SU-DHL-6 (cell line): ENCODE data around the gene MYO5C.

ENCODE experiments used
- H2AFZ ChIP-seq: fragments of 200-600 bp; sonication (generic); 2 replicates; pipeline ENCODE4 v1.6.1; 2014; ENCODE audit warnings: low read depth, mild to moderate bottlenecking, moderate library complexity, mixed read lengths, antibody characterized with exemption, low read length; ENCODE audit not compliant: severe bottlenecking
- H3F3A ChIP-seq: fragments of 200-600 bp; shearing (Covaris generic); 2 replicates; pipeline ENCODE4 v1.6.0; 2016; ENCODE audit warnings: antibody characterized with exemption, mild to moderate bottlenecking; ENCODE audit not compliant: insufficient read depth
- H3K27ac ChIP-seq: fragments of 200-600 bp; sonication (generic); 2 replicates; pipeline ENCODE4 v1.5.1; 2016; ENCODE audit warnings: low read depth, mild to moderate bottlenecking, low read length, moderate library complexity, mixed read lengths
- H3K27me3 ChIP-seq: fragments of 200-600 bp; sonication (generic), shearing (Covaris generic); 2 replicates; pipeline ENCODE4 v1.6.0; 2014; ENCODE audit warnings: mild to moderate bottlenecking, low read length
- H3K36me3 ChIP-seq: fragments of 200-600 bp; sonication (generic); 2 replicates; pipeline ENCODE4 v1.6.1; 2014; ENCODE audit warnings: mild to moderate bottlenecking, low read length, mixed read lengths
- H3K4me2 ChIP-seq: fragments of 300-600, 200-600 bp; shearing (Covaris generic), sonication (generic); 2 replicates; pipeline ENCODE4 v1.6.0; 2014; ENCODE audit warnings: low read length, low read depth, mild to moderate bottlenecking; ENCODE audit not compliant: poor library complexity, severe bottlenecking
- H3K4me3 ChIP-seq: fragments of 200-600 bp; sonication (generic); 2 replicates; pipeline ENCODE4 v1.5.1; 2014; ENCODE audit warnings: antibody characterized with exemption, low read length, mild to moderate bottlenecking, mixed read lengths; ENCODE audit not compliant: insufficient read depth, poor library complexity, severe bottlenecking
- H3K79me2 ChIP-seq: fragments of 200-600 bp; sonication (generic); 2 replicates; pipeline ENCODE4 v1.6.1; 2014; ENCODE audit warnings: mild to moderate bottlenecking, low read length, moderate library complexity; ENCODE audit not compliant: insufficient read depth
- H3K9ac ChIP-seq: fragments of 200-600 bp; sonication (generic); 2 replicates; pipeline ENCODE4 v1.7.0; 2014; ENCODE audit warnings: mild to moderate bottlenecking, low read length
- H3K9me2 ChIP-seq: fragments of 200-600 bp; sonication (generic); replicated peaks from 2 replicates; pipeline ENCODE4 v1.6.1; 2014; ENCODE audit warnings: low read length; ENCODE audit not compliant: insufficient read depth
- H3K9me3 ChIP-seq: fragments of 200-600 bp; sonication (generic); 2 replicates; pipeline ENCODE4 v1.6.1; 2014; ENCODE audit warnings: low read length, mixed read lengths; ENCODE audit not compliant: insufficient read depth
- H4K20me1 ChIP-seq: fragments of 200-600 bp; sonication (generic); 2 replicates; pipeline ENCODE4 v1.6.1; 2014; ENCODE audit warnings: low read depth, mild to moderate bottlenecking, antibody characterized with exemption, low read length, moderate library complexity, mixed read lengths
- EZH2phosphoT487 ChIP-seq: fragments of 200-600 bp; sonication (generic), shearing (Covaris generic); conservative IDR thresholded peaks from 2 replicates; pipeline ENCODE4 v1.6.1; 2018; ENCODE audit warnings: mild to moderate bottlenecking, antibody characterized with exemption, low read length, moderate library complexity, mixed read lengths
- TF ChIP-seq, protein P1 (sequence below): fragments of 200-600 bp; sonication (generic); IDR thresholded peaks from one replicate; pipeline ENCODE4 v1.5.1; 2017; ENCODE audit warnings: antibody characterized with exemption, mild to moderate bottlenecking, low read length, moderate library complexity; ENCODE audit not compliant: insufficient read depth, poor library complexity, severe bottlenecking

The MYO5C gene

DNA sequence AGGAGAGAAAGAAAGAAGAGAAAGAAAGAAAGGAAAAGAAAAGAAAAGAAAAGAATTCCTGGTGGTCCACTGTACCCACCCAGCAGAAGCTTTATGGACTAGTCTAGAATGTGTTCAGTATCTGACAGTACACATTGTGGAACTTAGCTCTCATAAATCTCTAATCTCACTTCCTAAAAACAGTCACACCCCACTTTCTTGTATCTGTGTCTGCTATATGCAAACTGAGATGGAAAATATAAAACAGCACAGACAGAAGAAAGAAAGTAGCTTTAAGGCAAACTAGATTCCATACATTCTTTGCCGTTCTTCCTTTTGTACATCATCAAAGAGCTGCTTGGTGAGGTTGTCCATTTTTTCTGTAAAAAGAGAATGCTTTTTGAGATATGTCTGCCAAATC is 63.3 kb downstream of the MYO5C start:
- TF ChIP-seq EZH2phosphoT487: no peak
- TF ChIP-seq, protein P1, sequence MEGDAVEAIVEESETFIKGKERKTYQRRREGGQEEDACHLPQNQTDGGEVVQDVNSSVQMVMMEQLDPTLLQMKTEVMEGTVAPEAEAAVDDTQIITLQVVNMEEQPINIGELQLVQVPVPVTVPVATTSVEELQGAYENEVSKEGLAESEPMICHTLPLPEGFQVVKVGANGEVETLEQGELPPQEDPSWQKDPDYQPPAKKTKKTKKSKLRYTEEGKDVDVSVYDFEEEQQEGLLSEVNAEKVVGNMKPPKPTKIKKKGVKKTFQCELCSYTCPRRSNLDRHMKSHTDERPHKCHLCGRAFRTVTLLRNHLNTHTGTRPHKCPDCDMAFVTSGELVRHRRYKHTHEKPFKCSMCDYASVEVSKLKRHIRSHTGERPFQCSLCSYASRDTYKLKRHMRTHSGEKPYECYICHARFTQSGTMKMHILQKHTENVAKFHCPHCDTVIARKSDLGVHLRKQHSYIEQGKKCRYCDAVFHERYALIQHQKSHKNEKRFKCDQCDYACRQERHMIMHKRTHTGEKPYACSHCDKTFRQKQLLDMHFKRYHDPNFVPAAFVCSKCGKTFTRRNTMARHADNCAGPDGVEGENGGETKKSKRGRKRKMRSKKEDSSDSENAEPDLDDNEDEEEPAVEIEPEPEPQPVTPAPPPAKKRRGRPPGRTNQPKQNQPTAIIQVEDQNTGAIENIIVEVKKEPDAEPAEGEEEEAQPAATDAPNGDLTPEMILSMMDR: no peak
- Histone ChIP-seq H3K79me2 (no peaks in the 10 kb centered on the region), H3K4me2 (peak overlapping the region; percentile 98), H3F3A (peaks cover 53% of the 10 kb centered on the region), H3K27ac (peak overlapping the region; percentile 96), H3K9ac (peak overlapping the region; percentile 38), H2AFZ (no peak overlapping the region), H4K20me1 (no peaks in the 10 kb centered on the region), H3K4me3 (peak overlapping the region; percentile 47), H3K27me3 (no peaks in the 10 kb centered on the region), H3K9me3 (no peaks in the 10 kb centered on the region), H3K9me2 (no peaks in the 10 kb centered on the region), H3K36me3 (no peaks in the 10 kb centered on the region)

DNA sequence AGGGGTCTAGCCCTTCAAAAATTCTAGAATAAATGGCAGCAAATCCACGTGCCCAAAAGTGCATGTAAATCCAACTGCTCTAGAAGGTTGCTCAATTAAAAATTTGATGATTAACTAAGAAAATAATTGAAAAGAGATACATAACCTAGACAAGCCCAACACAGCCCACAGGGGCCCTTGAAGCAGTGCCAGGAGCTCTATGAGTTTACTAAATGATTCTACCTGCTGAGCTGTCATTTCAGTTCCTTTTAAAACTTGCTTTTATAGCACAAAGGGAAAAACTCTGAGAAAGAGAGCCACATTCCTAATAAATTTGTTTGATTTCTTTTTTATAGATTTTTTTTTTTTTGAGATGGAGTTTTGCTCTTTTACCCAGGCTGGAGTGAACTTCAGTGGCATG is 65.5 kb downstream of the MYO5C start:
- no peak for TF ChIP-seq EZH2phosphoT487
- H3K4me3 ChIP-seq: no peak overlapping the region
- no peak overlapping the region for H3K4me2 ChIP-seq
- peak overlapping the region; percentile 75 for H3K27ac ChIP-seq
- no peaks in the 10 kb centered on the region for H3K36me3 ChIP-seq
- no peaks in the 10 kb centered on the region for H3K27me3 ChIP-seq
- H4K20me1 ChIP-seq: no peaks in the 10 kb centered on the region
- no peak overlapping the region for H3K9ac ChIP-seq
- peaks cover 57% of the 10 kb centered on the region for H3F3A ChIP-seq
- no peak overlapping the region for H2AFZ ChIP-seq
- no peaks in the 10 kb centered on the region for H3K9me3 ChIP-seq
- H3K9me2 ChIP-seq: no peaks in the 10 kb centered on the region
- no peaks in the 10 kb centered on the region for H3K79me2 ChIP-seq

DNA sequence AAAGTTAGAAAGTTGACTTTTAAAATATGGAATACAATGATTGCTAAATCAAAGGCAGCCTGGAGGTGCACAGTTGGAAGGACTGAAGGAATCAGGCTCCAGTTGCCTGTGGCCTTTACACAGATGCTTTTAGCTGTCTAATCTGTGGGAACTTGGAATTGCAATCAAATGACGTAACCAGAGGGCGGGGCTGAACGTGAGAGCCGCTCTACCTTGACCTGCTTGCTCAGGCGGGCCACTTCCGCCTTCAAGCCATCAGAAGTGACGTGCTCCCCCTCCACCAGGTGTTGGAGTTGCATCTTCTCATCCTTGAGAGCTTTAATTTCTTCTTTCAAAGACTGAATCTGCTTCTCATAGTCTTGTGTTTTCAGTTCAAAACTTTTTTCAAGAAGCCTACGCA is 66.7 kb downstream of the MYO5C start:
- H3K36me3 ChIP-seq: no peaks in the 10 kb centered on the region
- H3K79me2 ChIP-seq: no peaks in the 10 kb centered on the region
- peak overlapping the region; percentile 48 for H3K4me2 ChIP-seq
- TF ChIP-seq, protein P1: no peak
- no peak for TF ChIP-seq EZH2phosphoT487
- H3K27me3 ChIP-seq: no peaks in the 10 kb centered on the region
- H3K4me3 ChIP-seq: no peak overlapping the region
- H3F3A ChIP-seq: peaks cover 57% of the 10 kb centered on the region
- no peaks in the 10 kb centered on the region for H4K20me1 ChIP-seq
- no peak overlapping the region for H2AFZ ChIP-seq
- H3K9me2 ChIP-seq: no peaks in the 10 kb centered on the region
- H3K9ac ChIP-seq: 0 out of 2 replicates have a peak overlapping the region, but pooled peaks have one; percentile 6
- H3K9me3 ChIP-seq: no peaks in the 10 kb centered on the region
- peak overlapping the region; percentile 75 for H3K27ac ChIP-seq

DNA sequence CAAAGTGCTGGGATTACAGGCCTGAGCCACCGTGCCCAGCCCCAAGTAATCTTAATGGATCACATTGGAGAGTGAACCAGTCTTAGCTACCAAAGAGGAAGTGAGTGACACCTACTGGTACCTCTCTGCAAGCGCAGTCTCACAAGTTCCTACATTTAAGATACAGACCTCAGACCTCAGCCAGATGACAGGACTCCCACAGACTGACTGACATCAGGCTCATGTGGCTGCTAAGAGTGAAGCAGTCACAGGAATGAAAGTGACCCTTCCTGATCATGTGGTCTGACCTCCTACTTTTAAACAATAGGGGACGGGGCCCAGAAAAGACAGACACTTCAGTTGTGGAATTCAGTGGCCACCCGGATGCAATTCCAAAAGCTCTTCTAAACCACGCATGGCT is 68.1 kb downstream of the MYO5C start:
- no peak overlapping the region for H3K4me3 ChIP-seq
- no peak overlapping the region for H3K9ac ChIP-seq

More for the DNA sequence above, 68.1 kb downstream of the MYO5C start:
- no peaks in the 10 kb centered on the region for H3K27me3 ChIP-seq
- no peaks in the 10 kb centered on the region for H3K36me3 ChIP-seq
- no peaks in the 10 kb centered on the region for H3K9me3 ChIP-seq
- H3F3A ChIP-seq: peaks cover 56% of the 10 kb centered on the region
- peak overlapping the region; percentile 21 for H3K27ac ChIP-seq
- H3K4me2 ChIP-seq: no peak overlapping the region
- H2AFZ ChIP-seq: no peak overlapping the region
- TF ChIP-seq EZH2phosphoT487: no peak
- TF ChIP-seq, protein P1: peak; percentile 73
- no peaks in the 10 kb centered on the region for H4K20me1 ChIP-seq
- H3K79me2 ChIP-seq: peaks cover 6% of the 10 kb centered on the region
- no peaks in the 10 kb centered on the region for H3K9me2 ChIP-seq
